Naive thymus-derived CD4-positive, alpha-beta T cell (primary cell): ENCODE data around the gene ACO1. TPM values are rescaled to one million over a fixed set of nuclear protein-coding genes. Genes with fewer than 3 reads are reported as not detected.

Source experiments
- ATAC-seq: fragments of 150-1000 bp; cut with Tn5 transposase; 2 replicates; pipeline ENCODE4 v1.10.0; 2021; ENCODE audit warnings: mild to moderate bottlenecking, moderate library complexity
- CTCF ChIA-PET: fragments of 350-600 bp; sonication (Branson Sonifier 250); formaldehyde crosslinking; loops from one replicate; lab custom pipeline; 2021; ENCODE audit warnings: antibody characterized with exemption; lab: Charles Lee
- POLR2A ChIA-PET: fragments of 350-600 bp; sonication (Branson Sonifier 250); formaldehyde crosslinking; loops from one replicate; lab custom pipeline; 2021; ENCODE audit warnings: antibody characterized with exemption, inconsistent platforms; lab: Charles Lee
- DNase-seq, 9 donors: peaks; one replicate each; pipeline versions ENCODE4 v3.0.0 to v3.0.0-alpha.2; 2020 to 2022; ENCODE audit warnings: mixed read lengths in 1 of 9
- H3K27ac ChIP-seq: one replicate; pipeline ENCODE4 v1.7.0; 2013; ENCODE audit warnings: mild to moderate bottlenecking, low read depth, low read length, moderate library complexity
- H3K27me3 ChIP-seq, 2 donors: one replicate each; pipeline ENCODE4 v1.7.0; 2013; ENCODE audit warnings: low read length in 2 of 2, mild to moderate bottlenecking in 2 of 2, moderate library complexity in 2 of 2; ENCODE audit not compliant: control insufficient read depth in 2 of 2, insufficient read depth in 2 of 2
- H3K36me3 ChIP-seq, 3 experiments: 1 replicate in 2 of 3; 2 replicates in 1 of 3; pipeline ENCODE4 v1.7.0; 2013; ENCODE audit warnings: low read length in 3 of 3, mild to moderate bottlenecking in 3 of 3, moderate library complexity in 1 of 3; ENCODE audit not compliant: insufficient read depth in 3 of 3, control insufficient read depth in 2 of 3
- H3K4me1 ChIP-seq, 2 donors: one replicate each; pipeline ENCODE4 v1.7.0; 2013; ENCODE audit warnings: low read length in 2 of 2, mild to moderate bottlenecking in 2 of 2, moderate library complexity in 1 of 2; ENCODE audit not compliant: control insufficient read depth in 2 of 2, insufficient read depth in 2 of 2
- H3K4me3 ChIP-seq: 2 replicates; pipeline ENCODE4 v1.7.0; 2013; ENCODE audit warnings: mild to moderate bottlenecking, low read length
- H3K9me3 ChIP-seq, 3 experiments: 1 replicate in 2 of 3; 2 replicates in 1 of 3; pipeline ENCODE4 v1.7.0; 2013; ENCODE audit warnings: low read length in 3 of 3; ENCODE audit not compliant: control insufficient read depth in 2 of 3
- H3K27ac Mint-ChIP-seq, 9 donors: one replicate each; pipeline ENCODE4 v1.8.0; 2020 to 2022; ENCODE audit warnings: mixed read lengths in 9 of 9, mild to moderate bottlenecking in 8 of 9, moderate library complexity in 5 of 9, inconsistent platforms in 2 of 9
- H3K27me3 Mint-ChIP-seq, 5 donors: one replicate each; pipeline ENCODE4 v1.8.0; 2021 to 2022; ENCODE audit warnings: mixed read lengths in 5 of 5, mild to moderate bottlenecking in 1 of 5
- H3K36me3 Mint-ChIP-seq, 5 donors: one replicate each; pipeline ENCODE4 v1.8.0; 2020 to 2022; ENCODE audit warnings: mixed read lengths in 5 of 5, mild to moderate bottlenecking in 3 of 5, inconsistent platforms in 1 of 5
- H3K4me1 Mint-ChIP-seq, 7 donors: one replicate each; pipeline ENCODE4 v1.8.0; 2020 to 2022; ENCODE audit warnings: mixed read lengths in 7 of 7, mild to moderate bottlenecking in 3 of 7, inconsistent platforms in 1 of 7
- H3K4me3 Mint-ChIP-seq, 10 donors: one replicate each; pipeline ENCODE4 v1.8.0; 2020 to 2022; ENCODE audit warnings: mild to moderate bottlenecking in 10 of 10, mixed read lengths in 10 of 10, moderate library complexity in 6 of 10, inconsistent platforms in 2 of 10
- H3K9me3 Mint-ChIP-seq, 11 donors: one replicate each; pipeline ENCODE4 v1.8.0; 2020 to 2022; ENCODE audit warnings: mixed read lengths in 11 of 11, mild to moderate bottlenecking in 4 of 11, inconsistent platforms in 1 of 11, moderate library complexity in 1 of 11
- intact Hi-C, 2 donors: fragments of 100-400 bp; cut with micrococcal nuclease; formaldehyde crosslinking; loops; one replicate each; pipeline ENCODE4 v1.15.1; 2023
- polyA plus RNA-seq, 2 donors: library from polyadenylated mRNA; unstranded; fragments of 300-500 nt; fragmentation: Illumina TruSeq; gene quantifications; one replicate each; pipeline ENCODE4 v1.2.3, GENCODE V29; 2021
- total RNA-seq, 6 experiments: library from RNA in 5 of 6; stranded (reverse) in 5 of 6; gene quantifications; 1 replicate in 5 of 6; 2 replicates in 1 of 6; pipeline ENCODE4 v1.2.3 and lab custom pipeline; 2021 to 2026

Gene ACO1
- total and polyA plus RNA-seq, 7 experiments from 2014 or later = 4.7 to 12.3 (median 9.6) TPM

DNA sequence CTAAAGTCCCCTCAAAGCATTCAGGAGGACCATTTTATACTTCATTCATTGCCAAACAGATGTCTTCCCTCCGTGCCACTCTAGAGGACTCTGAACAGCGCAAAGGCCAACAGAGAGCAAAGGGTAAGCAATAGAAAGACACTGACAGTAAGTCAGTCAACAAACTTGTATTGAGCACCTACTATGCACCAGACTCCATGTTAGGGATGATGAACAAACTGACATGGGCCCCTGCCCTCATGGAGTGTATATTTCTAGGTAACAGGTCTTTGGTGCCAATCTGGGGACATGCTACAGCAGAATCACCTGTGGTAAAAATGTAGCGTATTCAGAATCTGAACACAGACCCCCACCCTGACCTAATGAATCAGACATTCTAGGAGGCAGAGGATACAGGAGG is 3.5 kb upstream of the ACO1 start:
- ChIA-PET CTCF (interaction anchor here (1.5 to 5.4 kb wide), 7 partner anchors 46 to 200 kb away, joined by 7 to 261 read pairs (median 16); partner anchors contain the start of genes NDUFB6 and RIGI), POLR2A (no interaction called here)
- peaks cover 11 to 30% (median 20%) of the 10 kb centered on the region in 7 donors for H3K4me1 Mint-ChIP-seq
- no peak overlapping the region for H3K27ac Mint-ChIP-seq
- peaks cover 5 to 18% of the 10 kb centered on the region in 2 donors for H3K4me1 ChIP-seq
- DNase-seq = no peak
- H3K36me3 Mint-ChIP-seq = no peaks in the 10 kb centered on the region
- no peak overlapping the region for H3K4me3 Mint-ChIP-seq
- peaks cover 0 to 37% (median 9%) of the 10 kb centered on the region in 5 donors for H3K27me3 Mint-ChIP-seq
- intact Hi-C loops = loop anchor here in 1 of 2 donors (10.0 kb wide), 2 partner anchors 784 to 884 kb away; partner anchors contain the start of genes B4GALT1, BAG1 and CHMP5
- no peak overlapping the region for H3K27ac ChIP-seq
- ATAC-seq = no peak
- no peaks in the 10 kb centered on the region for H3K9me3 ChIP-seq
- no peaks in the 10 kb centered on the region for H3K27me3 ChIP-seq
- H3K9me3 Mint-ChIP-seq = no peaks in the 10 kb centered on the region
- peaks cover 0 to 5% (median 0%) of the 10 kb centered on the region in 3 experiments for H3K36me3 ChIP-seq
- no peak overlapping the region for H3K4me3 ChIP-seq

- Mint-ChIP-seq H3K27me3 (peaks cover 0 to 35% (median 9%) of the 10 kb centered on the region in 5 donors), H3K4me3 (peak overlapping the region in 7 of 10 donors; percentile 4 to 85 (median 33)), H3K27ac (peak overlapping the region in 1 of 9 donors; percentile 38), H3K4me1 (peaks cover 23 to 40% (median 28%) of the 10 kb centered on the region in 7 donors), H3K9me3 (no peaks in the 10 kb centered on the region), H3K36me3 (no peaks in the 10 kb centered on the region)
- Histone ChIP-seq H3K9me3 (no peaks in the 10 kb centered on the region), H3K27ac (no peak overlapping the region), H3K27me3 (no peaks in the 10 kb centered on the region), H3K4me1 (peaks cover 5 to 18% of the 10 kb centered on the region in 2 donors), H3K36me3 (peaks cover 0 to 5% (median 0%) of the 10 kb centered on the region in 3 experiments), H3K4me3 (no peak overlapping the region)
- ChIA-PET CTCF (interaction anchor here (0.6 to 4.7 kb wide), 10 partner anchors 50 to 206 kb away, joined by 3 to 42 read pairs (median 4); partner anchors contain the start of genes RIGI, SMIM27 and TOPORS), POLR2A (interaction anchor here (0.9 to 2.6 kb wide), 3 partner anchors 168 to 643 kb away, joined by 3 to 16 read pairs (median 16); partner anchors contain the start of genes DNAJA1 and NDUFB6)
- ATAC-seq = no peak
- intact Hi-C loops = loop anchor here in 1 of 2 donors (10.0 kb wide), 2 partner anchors 782 to 882 kb away; partner anchors contain the start of genes B4GALT1, BAG1 and CHMP5
- no peak for DNase-seq
These were observed 1.7 kb upstream of the ACO1 start for GRCh38 chr9:32382565-32383320.

GRCh38 chr9:32384002-32384363 is 460 bp upstream of the ACO1 start:
- H3K4me3 ChIP-seq = peak overlapping the region; percentile 58
- peaks cover 0 to 5% (median 0%) of the 10 kb centered on the region in 3 experiments for H3K36me3 ChIP-seq
- no peaks in the 10 kb centered on the region for H3K27me3 ChIP-seq
- H3K4me1 Mint-ChIP-seq = peaks cover 18 to 34% (median 24%) of the 10 kb centered on the region in 7 donors
- no peaks in the 10 kb centered on the region for H3K9me3 Mint-ChIP-seq
- no peaks in the 10 kb centered on the region for H3K9me3 ChIP-seq
- POLR2A ChIA-PET = interaction anchor here (0.9 to 2.8 kb wide), 8 partner anchors 119 to 641 kb away, joined by 3 to 16 read pairs (median 4); partner anchors contain the start of genes DNAJA1, NDUFB6 and RIGI
- H3K4me1 ChIP-seq = peaks cover 5 to 14% of the 10 kb centered on the region in 2 donors
- no peaks in the 10 kb centered on the region for H3K36me3 Mint-ChIP-seq
- DNase-seq (peak in 1 of 9 donors; percentile 4), ATAC-seq (no peak)
- peak overlapping the region; percentile 60 to 89 (median 85) for H3K4me3 Mint-ChIP-seq
- intact Hi-C loops = loop anchor here (1.0 to 10.0 kb wide), 8 partner anchors 48 to 881 kb away; partner anchors contain the start of genes NDUFB6 (in 2 of the 2), RIGI (in 2 of the 2), APTX (in 1 of the 2) and B4GALT1 (in 1 of the 2)
- CTCF ChIA-PET = interaction anchor here (1.0 to 4.7 kb wide), 6 partner anchors 49 to 197 kb away, joined by 3 to 42 read pairs (median 6); partner anchors contain the start of gene RIGI
- peak overlapping the region; percentile 70 for H3K27ac ChIP-seq
- peak overlapping the region in 8 of 9 donors; percentile 10 to 62 (median 32) for H3K27ac Mint-ChIP-seq
- peaks cover 0 to 35% (median 9%) of the 10 kb centered on the region in 5 donors for H3K27me3 Mint-ChIP-seq

GRCh38 chr9:32385152-32385884 is 875 bp downstream of the ACO1 start:
- H3K9me3 ChIP-seq = no peaks in the 10 kb centered on the region
- no peaks in the 10 kb centered on the region for H3K9me3 Mint-ChIP-seq
- H3K27me3 Mint-ChIP-seq = peaks cover 0 to 27% (median 8%) of the 10 kb centered on the region in 5 donors
- H3K27ac ChIP-seq = peak overlapping the region; percentile 70
- intact Hi-C loops = loop anchor here in 1 of 2 donors (10.0 kb wide), 2 partner anchors 779 to 879 kb away; partner anchors contain the start of genes B4GALT1, BAG1 and CHMP5
- CTCF ChIA-PET = interaction anchor here (1.0 to 4.7 kb wide), 4 partner anchors 47 to 195 kb away, joined by 3 to 42 read pairs (median 4); no protein-coding TSS in a partner anchor
- no peaks in the 10 kb centered on the region for H3K27me3 ChIP-seq
- peaks cover 17 to 29% (median 22%) of the 10 kb centered on the region in 7 donors for H3K4me1 Mint-ChIP-seq
- ATAC-seq = no peak
- H3K4me3 Mint-ChIP-seq = peak overlapping the region; percentile 84 to 92 (median 88)
- H3K36me3 Mint-ChIP-seq = peaks cover 0 to 7% (median 2%) of the 10 kb centered on the region in 5 donors
- no peak for DNase-seq
- peak overlapping the region; percentile 58 for H3K4me3 ChIP-seq
- H3K4me1 ChIP-seq = peaks cover 5 to 12% of the 10 kb centered on the region in 2 donors
- H3K36me3 ChIP-seq = peaks cover 0 to 5% (median 0%) of the 10 kb centered on the region in 3 experiments
- peak overlapping the region in 4 of 9 donors; percentile 56 to 82 (median 77) for H3K27ac Mint-ChIP-seq
- POLR2A ChIA-PET = interaction anchor here (0.7 to 2.8 kb wide), 7 partner anchors 141 to 1104 kb away, joined by 3 to 16 read pairs (median 5); partner anchors contain the start of genes NDUFB6 and RIGI

DNA sequence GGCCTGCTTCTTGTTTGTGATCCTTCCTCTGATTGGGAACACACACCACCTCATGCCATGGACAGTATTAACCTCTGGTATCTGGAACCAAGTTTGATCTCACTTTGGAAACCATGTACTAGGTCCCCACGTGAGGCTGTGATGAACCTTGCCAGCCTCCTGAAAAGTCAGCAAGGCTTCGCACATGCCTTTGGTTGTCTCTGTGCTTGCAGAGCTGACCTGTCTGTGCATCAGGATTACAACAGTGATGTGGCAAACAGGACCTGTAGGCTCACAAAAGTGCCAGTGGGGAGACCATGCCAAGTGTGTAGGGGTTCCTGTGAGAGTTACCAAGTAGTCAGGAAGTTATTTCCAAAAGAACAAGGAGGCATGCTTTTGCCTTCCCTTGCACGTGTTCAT is 1.4 kb downstream of the ACO1 start:
- H3K4me1 Mint-ChIP-seq = peaks cover 17 to 29% (median 22%) of the 10 kb centered on the region in 7 donors
- Histone ChIP-seq H3K4me3 (no peak overlapping the region), H3K9me3 (no peaks in the 10 kb centered on the region), H3K4me1 (peaks cover 5 to 12% of the 10 kb centered on the region in 2 donors), H3K27ac (no peak overlapping the region), H3K36me3 (peaks cover 0 to 5% (median 0%) of the 10 kb centered on the region in 3 experiments), H3K27me3 (no peaks in the 10 kb centered on the region)
- POLR2A ChIA-PET = interaction anchor here (0.7 to 2.8 kb wide), 2 partner anchors 140 to 186 kb away, joined by 4 to 13 read pairs; partner anchors contain the start of gene RIGI
- peaks cover 0 to 22% (median 8%) of the 10 kb centered on the region in 5 donors for H3K27me3 Mint-ChIP-seq
- CTCF ChIA-PET = interaction anchor here (1.4 to 4.7 kb wide), 2 partner anchors 46 to 195 kb away, joined by 3 to 42 read pairs; no protein-coding TSS in a partner anchor
- no peak overlapping the region for H3K27ac Mint-ChIP-seq
- peak overlapping the region in 7 of 10 donors; percentile 37 to 88 (median 43) for H3K4me3 Mint-ChIP-seq
- no peaks in the 10 kb centered on the region for H3K9me3 Mint-ChIP-seq
- ATAC-seq = no peak
- peaks cover 0 to 8% (median 2%) of the 10 kb centered on the region in 5 donors for H3K36me3 Mint-ChIP-seq
- intact Hi-C loops = loop anchor here in 1 of 2 donors (10.0 kb wide), 2 partner anchors 779 to 879 kb away; partner anchors contain the start of genes B4GALT1, BAG1 and CHMP5
- DNase-seq = no peak
